DMS 273 treated with DMSO at 0.1 percent for 48 hours (cell line): ENCODE data around the gene WHAMM.

ENCODE experiments used
- DNase-seq: peaks from one replicate; lab custom pipeline; 2025; lab: John Stamatoyannopoulos, UW

The WHAMM gene

DNA sequence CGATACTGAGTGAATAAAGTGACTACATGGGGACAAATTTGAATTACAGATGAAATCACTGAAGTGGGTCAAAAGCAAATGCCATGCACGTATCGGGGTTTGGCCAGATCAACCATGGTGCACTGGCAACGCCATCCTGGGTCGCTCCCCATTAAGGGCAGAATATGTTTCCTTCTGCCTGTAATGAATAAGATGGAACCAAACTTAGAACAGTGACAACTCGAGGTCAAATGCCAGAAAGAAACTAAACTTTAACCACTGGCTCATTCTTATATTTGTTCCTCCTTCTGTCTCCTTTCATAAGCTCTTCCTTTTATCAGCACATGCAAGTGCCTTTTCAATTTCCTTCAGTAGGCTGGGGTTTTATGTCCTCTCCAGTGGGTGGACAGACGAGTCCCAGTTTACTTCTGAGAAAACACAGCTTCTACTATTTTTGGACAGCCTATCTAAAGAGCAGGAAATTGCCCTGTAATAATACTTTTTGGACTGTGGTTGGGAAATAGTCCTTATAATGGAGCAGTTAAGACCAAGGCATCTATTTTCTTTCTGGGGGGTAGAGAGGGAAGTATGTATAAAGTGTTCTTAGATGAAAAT, 61.4 kb downstream of the WHAMM start:
- no peak for DNase-seq

DNA sequence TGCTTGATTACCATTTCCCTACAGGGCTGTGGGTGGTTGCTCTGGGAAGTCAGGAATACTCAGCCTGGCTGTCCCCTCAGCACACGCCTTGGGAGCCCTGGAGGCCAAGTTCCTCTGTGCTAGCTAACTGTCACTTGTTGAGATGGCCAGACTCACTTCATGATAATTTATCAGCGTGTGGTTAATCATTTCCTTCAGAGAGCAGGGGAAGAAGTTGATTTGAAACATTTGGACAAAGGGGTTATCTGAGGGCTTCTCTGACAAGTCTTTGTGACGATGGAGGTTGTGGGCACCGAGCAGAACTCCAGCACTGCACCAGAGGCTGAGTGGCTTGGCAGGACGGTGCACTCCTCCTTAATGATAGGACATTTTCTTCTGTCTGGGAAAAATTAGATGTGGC, 61.9 kb downstream of the WHAMM start:
- no peak for DNase-seq

DNA sequence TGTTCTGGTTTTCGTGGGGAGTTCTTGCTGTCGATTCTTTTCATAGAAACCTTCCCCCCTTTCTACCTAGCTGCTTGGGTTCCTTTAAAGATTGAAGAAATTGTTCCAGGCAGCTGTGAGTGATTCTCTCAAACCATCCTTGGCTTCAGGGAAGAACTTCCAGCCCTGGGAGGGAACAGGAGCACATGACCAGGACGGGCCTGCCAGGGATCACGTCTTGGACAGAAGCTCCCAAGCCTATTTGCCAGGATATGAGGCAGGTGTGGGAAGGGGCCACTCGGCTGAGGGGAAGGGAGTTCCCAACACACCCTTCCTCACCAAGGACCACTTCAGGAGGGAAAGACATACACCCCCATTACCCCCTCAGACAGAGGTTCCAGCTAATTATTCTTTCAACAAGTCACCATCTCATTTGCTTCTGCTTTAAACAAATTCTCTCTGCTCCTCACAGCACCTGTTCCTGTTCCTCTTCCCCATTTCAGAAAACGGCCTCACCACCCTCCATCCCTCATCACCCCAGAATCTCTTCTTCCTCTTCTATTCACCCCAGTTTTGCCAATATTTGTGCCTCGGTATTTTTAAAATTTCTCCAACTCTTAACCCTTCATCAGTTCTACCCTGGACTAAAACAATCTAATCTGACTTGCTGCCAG, 62.5 kb downstream of the WHAMM start:
- no peak for DNase-seq

DNA sequence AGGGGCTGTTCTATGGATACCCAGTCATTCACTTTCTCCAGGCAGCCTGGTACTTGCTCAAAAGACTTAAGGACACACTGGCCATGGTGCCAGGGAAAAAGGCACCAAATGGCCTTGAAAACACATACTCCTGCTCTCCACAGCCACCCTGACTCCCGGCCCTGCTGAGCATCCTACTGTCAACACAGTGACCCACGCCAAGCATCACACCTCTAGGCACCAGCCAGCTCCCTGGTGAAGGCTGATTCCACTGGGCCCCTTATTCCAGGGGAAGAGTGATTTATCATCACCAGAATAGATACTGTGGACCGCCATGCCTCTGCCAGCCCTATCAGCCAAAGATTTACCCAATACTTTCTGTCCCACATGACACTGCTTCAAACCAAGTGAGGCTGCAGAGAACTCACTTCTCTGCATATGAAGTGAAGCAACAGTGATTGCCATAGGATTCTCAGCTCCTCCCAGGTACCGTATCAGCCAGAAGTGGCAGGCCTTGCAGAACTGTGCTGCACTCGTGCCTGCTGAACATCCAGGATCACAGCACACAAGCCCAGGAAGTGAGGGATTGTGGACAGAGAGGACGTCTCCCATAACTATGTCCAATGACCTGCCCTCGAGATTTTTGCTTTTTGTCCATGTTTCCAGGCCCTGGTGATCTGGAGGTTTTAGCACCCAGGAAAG, 63.7 kb downstream of the WHAMM start:
- DNase-seq, result no peak

DNA sequence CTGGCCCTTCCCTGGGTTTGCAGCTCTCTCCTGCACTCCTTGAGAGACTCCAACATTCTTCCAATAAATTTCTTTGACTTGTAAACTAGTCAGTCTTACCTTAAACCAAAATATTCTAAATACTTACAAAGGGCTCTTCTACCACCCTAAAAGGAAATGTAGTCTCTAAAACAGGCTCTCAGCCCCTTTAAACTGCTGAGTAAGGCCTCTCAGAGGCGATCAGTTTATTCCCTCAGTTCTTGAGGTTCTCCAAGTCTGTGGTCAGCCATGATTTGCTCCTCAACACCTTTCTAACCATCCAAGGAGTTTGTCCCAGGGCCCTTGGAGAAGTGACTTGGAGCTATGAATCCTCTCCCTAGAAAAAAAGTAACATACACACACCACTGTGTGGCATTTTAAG, 64.8 kb downstream of the WHAMM start:
- DNase-seq, result no peak

DNA sequence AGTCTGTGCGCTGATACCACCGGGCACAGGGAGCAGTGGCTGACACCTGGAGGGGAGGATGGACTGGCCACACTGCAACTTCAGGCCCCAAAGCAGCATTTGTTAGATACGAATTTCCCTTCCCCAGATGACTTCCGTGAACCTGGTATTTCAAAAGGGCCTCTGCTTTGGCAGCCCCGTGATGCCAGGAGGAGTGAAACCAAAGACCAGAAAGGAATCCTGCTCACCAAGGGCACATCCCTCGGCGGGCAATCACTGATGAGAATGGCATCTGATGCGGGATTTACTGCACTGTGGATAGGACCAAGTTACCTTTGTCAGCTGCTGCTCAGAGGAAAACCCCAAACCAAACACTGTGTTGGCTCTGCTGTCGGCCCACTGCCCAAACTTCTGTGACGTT, 65.5 kb downstream of the WHAMM start:
- DNase-seq, result no peak

DNA sequence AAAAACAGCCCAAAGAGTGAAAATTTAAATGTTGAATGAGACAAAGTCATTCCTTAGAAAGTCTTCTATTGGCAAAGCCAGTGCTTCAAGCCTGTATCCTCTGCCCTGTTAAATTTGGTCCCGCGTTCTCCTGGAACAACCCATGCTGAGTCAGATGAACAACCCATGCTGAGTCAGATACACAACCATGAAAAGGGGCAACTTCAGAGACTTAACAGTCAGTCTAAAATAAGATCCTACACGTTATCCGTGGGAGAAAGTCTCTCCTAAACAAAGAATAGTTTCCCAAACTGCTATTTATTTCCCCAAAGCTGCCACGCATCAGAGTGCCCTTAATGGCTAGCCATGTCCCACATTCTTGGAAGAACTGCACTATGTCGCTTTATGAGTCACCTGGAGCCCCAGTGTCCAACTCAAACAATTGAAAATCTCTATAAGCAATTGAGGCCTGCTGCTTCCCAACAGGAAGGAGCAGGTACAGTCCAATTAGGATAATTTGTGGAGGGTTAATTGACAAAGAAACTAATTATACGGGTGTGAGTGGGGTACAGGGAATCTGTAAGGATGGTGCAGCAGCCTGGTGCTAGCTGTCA, 66.1 kb downstream of the WHAMM start:
- DNase-seq, result no peak

DNA sequence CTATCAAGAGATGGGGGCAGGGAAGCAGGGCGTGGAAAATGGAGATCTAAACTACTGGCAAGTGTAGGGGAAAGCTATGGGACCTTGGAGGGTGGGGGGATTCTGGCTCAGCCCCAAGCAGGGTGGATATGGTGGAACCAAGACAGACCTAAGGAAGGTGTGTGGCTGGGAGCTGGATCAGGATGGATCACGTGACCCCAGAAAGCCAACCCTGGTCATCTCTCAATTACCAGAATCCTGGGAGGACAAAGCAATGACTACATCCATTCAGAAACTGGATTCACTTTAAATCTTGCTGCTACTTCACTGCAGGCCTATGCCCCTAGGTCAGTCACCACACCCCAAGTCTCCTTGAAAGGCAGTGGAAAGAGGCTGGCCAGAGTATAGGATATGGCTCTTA, 68.4 kb downstream of the WHAMM start:
- no peak for DNase-seq

DNA sequence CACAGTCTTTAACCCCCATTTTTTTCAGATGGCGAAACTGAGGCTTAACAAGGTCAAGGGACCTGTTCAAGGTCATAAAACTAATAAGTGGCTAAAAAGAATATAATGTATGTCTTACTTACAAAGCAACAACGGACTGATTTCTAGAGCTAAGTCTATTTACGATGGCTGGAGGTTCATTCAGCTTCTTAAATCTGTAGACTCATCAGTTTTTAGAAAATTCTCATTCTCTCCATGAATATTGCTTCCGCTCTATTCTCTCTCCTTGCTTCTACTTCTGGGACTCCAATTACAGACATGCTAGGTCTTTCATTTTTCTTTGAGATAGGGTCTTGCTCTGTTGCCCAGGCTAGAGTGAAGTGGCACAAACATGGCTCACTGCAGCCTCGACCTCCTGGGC, 68.9 kb downstream of the WHAMM start:
- no peak for DNase-seq

DNA sequence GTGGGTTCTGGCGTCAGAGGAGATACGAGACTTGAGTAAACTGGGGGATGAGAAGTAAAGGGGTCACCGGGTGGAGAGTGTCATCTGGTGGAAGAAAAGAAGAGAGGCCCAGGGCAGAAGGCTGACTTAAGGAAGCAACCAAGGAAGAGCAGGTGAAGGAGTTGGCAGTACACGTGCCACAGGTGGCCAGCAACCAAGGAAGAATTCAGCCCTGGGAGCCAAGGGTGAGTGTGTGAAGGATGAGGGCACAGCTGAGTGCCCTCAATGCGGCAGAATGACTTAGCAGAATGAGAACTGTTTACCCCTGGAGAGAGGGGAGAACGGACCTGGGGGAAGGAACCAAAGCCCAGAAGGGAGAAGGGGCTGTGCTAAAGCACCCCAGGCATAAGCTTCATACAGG, 71.3 kb downstream of the WHAMM start:
- DNase-seq, result no peak

DNA sequence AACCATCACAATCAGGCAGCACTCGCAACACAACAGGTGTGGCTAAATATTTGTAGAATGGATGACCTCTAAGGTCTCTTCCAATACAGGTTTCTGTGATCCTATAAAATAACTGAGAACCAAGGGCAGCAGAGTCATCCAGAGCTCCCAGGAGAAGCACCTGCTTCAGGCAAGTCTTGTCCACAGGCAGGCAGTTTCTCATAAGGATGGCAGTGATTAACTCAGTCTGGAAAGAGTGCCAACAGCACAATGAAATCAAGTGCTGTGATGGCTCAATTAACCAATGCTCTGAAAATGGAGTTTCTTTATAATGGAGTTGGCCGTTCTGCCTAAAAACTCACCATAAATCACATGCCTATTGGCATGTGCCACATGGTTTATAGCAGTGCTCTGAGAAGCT, 72.3 kb downstream of the WHAMM start:
- no peak for DNase-seq

DNA sequence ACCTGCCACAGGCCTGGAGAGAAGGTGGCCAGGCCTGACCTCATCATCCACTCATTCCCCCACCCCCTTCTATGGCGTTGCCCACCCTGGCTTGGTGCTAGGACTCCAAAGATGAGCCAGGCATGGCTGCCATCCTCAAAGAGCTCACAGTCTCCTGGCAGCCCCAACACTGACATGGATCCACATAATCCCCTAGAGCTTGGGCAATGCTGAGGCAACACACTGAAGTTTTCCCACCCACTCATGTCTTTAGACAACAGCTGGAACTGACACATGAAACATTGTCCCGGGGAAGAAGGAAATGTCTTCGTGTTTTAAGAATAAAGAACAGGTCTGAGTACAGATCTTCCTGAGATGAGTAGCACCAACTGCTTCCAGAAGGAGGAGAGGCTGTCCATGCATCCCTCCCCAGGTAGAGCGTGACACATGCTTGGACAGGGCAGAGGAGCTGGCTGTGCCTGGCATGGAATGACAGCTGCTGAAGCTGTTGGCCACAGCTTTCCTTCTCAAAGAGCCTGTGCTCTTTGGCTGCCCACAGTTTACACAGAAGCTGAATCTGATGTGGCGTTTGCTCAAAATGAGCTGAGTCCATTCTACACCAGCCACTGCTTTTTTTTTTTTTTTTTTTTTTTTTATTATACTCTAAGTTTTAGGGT, 73.0 kb downstream of the WHAMM start:
- no peak for DNase-seq
